SJSA1 (cell line): ENCODE data around the gene ZSCAN22. TPM values are rescaled to one million over a fixed set of nuclear protein-coding genes. Genes with fewer than 3 reads are reported as not detected.

Experiments
- DNase-seq, 2 experiments: peaks; one replicate each; pipeline ENCODE4 v3.0.0-alpha.2; 2015 to 2020; ENCODE audit warnings: low spot score in 2 of 2, low read depth in 1 of 2
- H3K27ac ChIP-seq: fragments of 250-450 bp; sonication (Bioruptor Pico); 2 replicates; pipeline ENCODE4 v1.5.1; 2020; ENCODE audit warnings: mild to moderate bottlenecking, moderate library complexity
- H3K27me3 ChIP-seq: fragments of 250-450 bp; sonication (Bioruptor Pico); replicated peaks from 2 replicates; pipeline ENCODE4 v1.5.1; 2020; ENCODE audit warnings: mild to moderate bottlenecking, moderate library complexity
- H3K36me3 ChIP-seq: fragments of 250-450 bp; sonication (Bioruptor Pico); 2 replicates; pipeline ENCODE4 v1.5.1; 2020; ENCODE audit warnings: mild to moderate bottlenecking
- H3K4me1 ChIP-seq: fragments of 250-450 bp; sonication (Bioruptor Pico); replicated peaks from 2 replicates; pipeline ENCODE4 v1.6.1; 2021; ENCODE audit warnings: mild to moderate bottlenecking
- H3K4me3 ChIP-seq: fragments of 250-450 bp; sonication (Bioruptor Pico); 2 replicates; pipeline ENCODE4 v1.5.1; 2020; ENCODE audit warnings: mild to moderate bottlenecking
- H3K9me3 ChIP-seq: fragments of 250-450 bp; sonication (Bioruptor Pico); replicated peaks from 2 replicates; pipeline ENCODE4 v1.5.1; 2020; ENCODE audit warnings: mild to moderate bottlenecking
- total RNA-seq: library from RNA; depleted of rRNA; stranded (reverse); fragments of >200 nt; shearing (Covaris generic); gene quantifications from 2 replicates; pipeline ENCODE4 v1.2.3, GENCODE V29; 2014; rRNA removed

Gene ZSCAN22
- 2.5 and 3.2 TPM in 2 replicates for total RNA-seq

DNA sequence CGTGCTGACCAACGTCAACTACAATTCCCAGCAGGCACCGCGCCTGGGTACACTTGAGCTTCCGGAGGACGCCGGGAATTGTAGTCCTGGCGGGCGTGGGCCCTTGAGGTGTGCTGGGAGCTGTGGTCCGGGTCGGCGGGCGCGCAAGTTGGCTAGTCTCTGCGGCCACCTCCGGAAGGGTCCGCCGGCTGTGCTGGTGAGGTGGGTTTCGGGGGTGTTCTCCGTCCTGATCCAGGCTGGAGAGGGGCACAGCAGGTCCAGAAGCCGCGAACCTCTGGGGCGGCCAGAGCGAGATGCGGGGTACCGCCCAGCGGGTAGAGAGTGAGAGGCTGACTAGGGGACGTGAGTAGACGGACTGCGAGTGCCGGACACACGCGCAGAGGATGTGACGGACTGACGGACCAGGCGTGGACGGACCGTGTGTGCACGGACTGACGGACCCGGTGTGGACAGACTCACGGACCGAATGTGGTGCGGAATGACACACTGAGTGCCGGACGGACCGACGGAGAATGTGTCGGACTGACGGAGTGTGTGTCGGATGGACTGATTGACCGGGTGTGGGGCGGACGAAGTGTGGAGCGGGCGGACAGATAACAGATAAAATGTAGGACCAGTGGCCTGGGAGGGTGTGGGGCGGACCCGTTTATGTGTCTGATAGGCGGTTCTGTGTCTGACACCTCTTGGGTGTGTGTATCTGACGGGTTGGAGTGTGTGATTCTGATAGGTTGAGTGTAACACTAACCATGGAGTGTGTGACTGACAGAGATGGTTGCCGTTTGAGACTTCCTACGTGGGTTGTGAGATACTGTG, at the start of gene ZSCAN22:
ZSCAN22 (plus strand) TSS at position 81 of the 813 bp plus-strand sequence. CDS start 7,809 bp downstream, outside the sequence.
- no peaks in the 10 kb centered on the region for H3K27me3 ChIP-seq
- H3K4me3 ChIP-seq = peak within 1 kb of the TSS; percentile 82
- peak within 1 kb of the TSS; percentile 65 for H3K27ac ChIP-seq
- peaks cover 11% of the 10 kb centered on the region for H3K4me1 ChIP-seq
- H3K9me3 ChIP-seq = no peaks in the 10 kb centered on the region
- H3K36me3 ChIP-seq = peaks cover 5% of the 10 kb centered on the region
- DNase-seq = peak; percentile 96 to 97

DNA sequence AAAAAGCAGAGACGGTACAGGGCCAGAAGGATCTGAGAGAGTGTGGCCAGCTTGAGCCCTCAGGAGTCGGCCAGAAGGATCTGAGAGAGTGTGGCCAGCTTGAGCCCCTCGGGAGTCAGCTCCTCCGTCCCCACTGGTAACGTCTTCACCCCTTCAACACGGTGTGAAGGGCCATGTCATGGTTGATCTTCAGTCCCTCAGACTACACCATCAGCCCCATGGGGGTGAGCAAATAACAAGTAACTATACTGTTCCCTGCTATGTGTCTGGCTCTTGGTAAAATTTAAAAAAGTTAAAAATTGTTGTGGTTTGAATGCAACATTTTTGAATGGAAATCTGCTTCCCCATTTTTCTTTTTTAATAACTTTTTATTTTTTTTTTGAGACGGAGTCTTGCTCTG, 49.6 kb upstream of the ZSCAN22 start:
- Histone ChIP-seq H3K4me3 (no peak overlapping the region), H3K9me3 (peaks cover 7% of the 10 kb centered on the region), H3K4me1 (peaks cover 10% of the 10 kb centered on the region; the same call in 1 of the 2 replicates), H3K36me3 (peaks cover 38% of the 10 kb centered on the region), H3K27me3 (no peaks in the 10 kb centered on the region), H3K27ac (no peak overlapping the region)
- no peak for DNase-seq

DNA sequence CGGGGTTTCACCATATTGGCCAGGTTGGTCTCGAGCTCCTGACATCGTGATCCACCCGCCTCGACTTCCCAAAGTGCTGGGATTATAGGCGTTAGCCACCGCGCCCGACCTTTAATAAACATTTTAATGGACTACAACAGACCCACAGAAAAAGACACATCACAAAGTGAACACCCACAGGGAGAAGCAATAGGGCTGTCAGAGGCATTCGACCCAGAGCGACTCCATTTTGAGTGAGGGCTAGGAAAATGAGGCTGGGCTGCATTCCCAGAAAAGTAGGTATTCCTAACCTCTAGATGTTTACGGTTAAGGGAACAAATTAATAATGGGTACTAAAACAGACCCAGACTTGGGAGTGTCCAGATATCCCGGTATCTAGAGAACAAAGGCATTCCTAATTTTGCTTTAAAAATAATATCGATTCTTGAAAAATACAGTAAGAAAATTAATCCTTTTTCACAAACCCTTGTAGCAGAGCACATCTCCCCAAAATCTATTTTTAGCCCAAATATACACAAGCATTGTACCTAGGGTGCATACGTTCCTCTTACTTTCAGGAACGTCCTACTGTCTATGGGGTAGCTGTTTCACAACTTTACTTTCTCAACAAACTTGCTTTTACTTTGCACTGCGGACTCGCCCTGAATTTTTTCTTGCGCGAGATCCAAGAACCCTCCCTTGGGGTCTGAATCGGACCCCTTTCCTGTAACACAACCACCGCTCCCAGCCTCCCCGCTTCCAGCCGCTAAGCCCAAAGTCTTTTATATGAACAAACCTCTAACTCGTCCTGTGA, 48.9 kb upstream of the ZSCAN22 start:
- peaks cover 7% of the 10 kb centered on the region for H3K9me3 ChIP-seq
- H3K27ac ChIP-seq = peak overlapping the region; percentile 32
- H3K36me3 ChIP-seq = peaks cover 37% of the 10 kb centered on the region
- H3K27me3 ChIP-seq = no peaks in the 10 kb centered on the region
- peaks cover 10% of the 10 kb centered on the region; the same call in 1 of the 2 replicates for H3K4me1 ChIP-seq
- peak overlapping the region; percentile 71 for H3K4me3 ChIP-seq
- DNase-seq = no peak

DNA sequence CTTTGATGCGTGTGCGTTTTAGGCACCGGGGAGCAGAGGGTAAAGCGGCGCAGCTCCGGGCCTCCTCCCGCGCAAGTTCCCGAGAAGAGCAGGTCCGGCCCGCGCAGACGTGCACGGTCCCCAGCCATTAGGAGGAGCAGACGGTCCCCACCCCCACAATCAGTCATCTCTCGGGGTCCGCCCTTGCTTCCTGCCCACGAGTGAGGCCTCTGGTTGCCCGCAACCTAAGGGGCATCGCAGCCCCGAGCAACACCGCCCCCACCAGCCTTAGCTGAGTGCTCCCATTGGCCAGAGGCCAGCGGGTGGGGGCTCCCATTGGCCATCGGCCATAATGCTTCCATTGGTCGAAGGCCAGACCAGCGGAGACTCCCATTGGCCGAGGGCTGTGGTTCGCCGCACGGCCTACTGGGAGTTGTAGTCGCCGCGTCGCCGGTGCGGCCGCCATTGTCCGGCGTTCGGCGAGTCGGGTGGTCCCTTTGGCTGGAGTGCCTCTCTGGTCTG, 48.2 kb upstream of the ZSCAN22 start, which contains the start of gene ZNF8:
ZNF8 (plus strand) TSS at position 415 of the 501 bp plus-strand sequence. CDS start 127 bp downstream, outside the sequence.
- peaks cover 37% of the 10 kb centered on the region for H3K36me3 ChIP-seq
- H3K9me3 ChIP-seq = peaks cover 7% of the 10 kb centered on the region
- H3K27ac ChIP-seq = peak within 1 kb of the TSS; percentile 54
- H3K4me1 ChIP-seq = peaks cover 10% of the 10 kb centered on the region; the same call in 1 of the 2 replicates
- H3K27me3 ChIP-seq = no peaks in the 10 kb centered on the region
- peak within 1 kb of the TSS; percentile 71 for H3K4me3 ChIP-seq
- peak; percentile 98 to 99 for DNase-seq

- DNase-seq = peak in 1 of 2 experiments; percentile 65
- peak overlapping the region; percentile 71 for H3K4me3 ChIP-seq
- peaks cover 5% of the 10 kb centered on the region for H3K9me3 ChIP-seq
- peaks cover 38% of the 10 kb centered on the region for H3K36me3 ChIP-seq
- H3K27me3 ChIP-seq = no peaks in the 10 kb centered on the region
- peaks cover 9% of the 10 kb centered on the region; the same call in 1 of the 2 replicates for H3K4me1 ChIP-seq
- H3K27ac ChIP-seq = peak overlapping the region; percentile 54
Observed at GRCh38 chr19:58279042-58279924, 47.5 kb upstream of the ZSCAN22 start.

DNA sequence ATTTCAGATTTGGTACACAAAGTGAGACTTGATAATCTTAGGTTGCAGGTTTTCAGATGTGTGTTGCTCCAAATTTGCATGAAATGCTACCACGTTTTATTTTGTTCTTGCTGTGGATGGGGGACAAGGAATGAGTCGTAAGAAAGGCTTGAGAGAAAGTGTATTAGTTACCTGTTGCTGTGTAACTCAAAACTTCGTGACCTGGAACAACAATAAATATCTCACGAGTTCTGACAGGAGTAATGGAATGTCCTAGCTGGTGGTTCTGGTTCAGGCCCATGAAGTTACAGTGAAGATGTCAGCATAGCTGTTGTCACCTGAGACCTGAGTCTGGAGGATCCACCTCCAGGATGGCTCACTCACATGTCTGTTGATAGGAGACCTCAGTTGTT, 46.9 kb upstream of the ZSCAN22 start:
- no peak for DNase-seq
- Histone ChIP-seq H3K4me3 (no peak overlapping the region), H3K4me1 (peaks cover 5% of the 10 kb centered on the region; the same call in 1 of the 2 replicates), H3K36me3 (peaks cover 36% of the 10 kb centered on the region), H3K27ac (no peak overlapping the region), H3K9me3 (peaks cover 3% of the 10 kb centered on the region), H3K27me3 (no peaks in the 10 kb centered on the region)

GRCh38 chr19:58284199-58284598, 42.6 kb upstream of the ZSCAN22 start:
- DNase-seq = no peak
- H3K27ac ChIP-seq = no peak overlapping the region
- H3K4me1 ChIP-seq = no peaks in the 10 kb centered on the region; the same call in 1 of the 2 replicates
- no peak overlapping the region for H3K4me3 ChIP-seq
- peaks cover 59% of the 10 kb centered on the region for H3K36me3 ChIP-seq
- peaks cover 8% of the 10 kb centered on the region for H3K9me3 ChIP-seq
- H3K27me3 ChIP-seq = no peaks in the 10 kb centered on the region

DNA sequence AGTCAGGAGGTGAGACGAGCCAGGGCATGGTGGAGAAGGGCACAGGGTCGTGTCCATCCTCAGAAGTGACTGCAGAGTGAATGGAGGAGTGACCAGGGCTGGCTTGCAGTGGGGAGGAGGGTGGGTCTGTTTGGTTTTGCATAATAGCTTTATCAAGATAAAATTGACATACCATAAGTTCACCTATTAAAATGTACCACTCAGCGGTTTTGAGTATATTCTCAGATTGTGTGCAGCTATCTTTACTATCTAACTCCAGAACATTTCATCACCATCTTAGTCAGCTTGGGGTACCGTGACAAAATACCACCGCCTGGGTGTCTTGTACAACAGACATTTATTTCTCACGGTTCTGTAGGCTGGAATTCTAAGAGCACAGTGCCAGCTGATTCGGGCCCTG, 34.9 kb upstream of the ZSCAN22 start:
- no peak overlapping the region for H3K4me3 ChIP-seq
- H3K4me1 ChIP-seq = no peaks in the 10 kb centered on the region
- H3K27me3 ChIP-seq = no peaks in the 10 kb centered on the region
- peaks cover 89% of the 10 kb centered on the region for H3K36me3 ChIP-seq
- peaks cover 34% of the 10 kb centered on the region for H3K9me3 ChIP-seq
- no peak for DNase-seq
- H3K27ac ChIP-seq = no peak overlapping the region

DNA sequence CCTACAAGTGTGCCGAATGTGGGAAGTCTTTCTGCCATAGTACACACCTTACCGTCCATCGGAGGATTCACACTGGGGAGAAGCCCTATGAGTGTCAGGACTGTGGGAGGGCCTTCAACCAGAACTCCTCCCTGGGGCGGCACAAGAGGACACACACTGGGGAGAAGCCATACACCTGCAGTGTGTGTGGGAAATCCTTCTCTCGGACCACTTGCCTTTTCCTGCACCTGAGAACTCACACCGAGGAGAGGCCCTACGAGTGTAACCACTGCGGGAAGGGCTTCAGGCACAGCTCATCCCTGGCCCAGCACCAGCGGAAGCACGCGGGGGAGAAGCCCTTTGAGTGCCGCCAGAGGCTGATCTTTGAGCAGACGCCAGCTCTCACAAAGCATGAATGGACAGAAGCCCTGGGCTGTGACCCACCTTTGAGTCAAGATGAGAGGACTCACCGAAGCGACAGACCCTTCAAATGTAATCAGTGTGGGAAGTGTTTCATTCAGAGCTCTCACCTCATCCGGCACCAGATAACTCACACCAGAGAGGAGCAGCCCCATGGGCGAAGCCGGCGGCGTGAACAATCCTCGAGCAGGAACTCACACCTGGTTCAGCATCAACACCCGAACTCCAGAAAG, 31.9 kb upstream of the ZSCAN22 start:
- H3K9me3 ChIP-seq = peaks cover 34% of the 10 kb centered on the region
- H3K4me3 ChIP-seq = no peak overlapping the region
- DNase-seq = no peak
- no peak overlapping the region for H3K27ac ChIP-seq
- no peaks in the 10 kb centered on the region for H3K4me1 ChIP-seq
- peaks cover 86% of the 10 kb centered on the region for H3K36me3 ChIP-seq
- no peaks in the 10 kb centered on the region for H3K27me3 ChIP-seq

GRCh38 chr19:58296104-58296503, 30.7 kb upstream of the ZSCAN22 start:
- Histone ChIP-seq H3K4me3 (no peak overlapping the region), H3K36me3 (peaks cover 89% of the 10 kb centered on the region), H3K27ac (no peak overlapping the region), H3K9me3 (peaks cover 34% of the 10 kb centered on the region), H3K4me1 (no peaks in the 10 kb centered on the region), H3K27me3 (no peaks in the 10 kb centered on the region)
- DNase-seq = no peak

DNA sequence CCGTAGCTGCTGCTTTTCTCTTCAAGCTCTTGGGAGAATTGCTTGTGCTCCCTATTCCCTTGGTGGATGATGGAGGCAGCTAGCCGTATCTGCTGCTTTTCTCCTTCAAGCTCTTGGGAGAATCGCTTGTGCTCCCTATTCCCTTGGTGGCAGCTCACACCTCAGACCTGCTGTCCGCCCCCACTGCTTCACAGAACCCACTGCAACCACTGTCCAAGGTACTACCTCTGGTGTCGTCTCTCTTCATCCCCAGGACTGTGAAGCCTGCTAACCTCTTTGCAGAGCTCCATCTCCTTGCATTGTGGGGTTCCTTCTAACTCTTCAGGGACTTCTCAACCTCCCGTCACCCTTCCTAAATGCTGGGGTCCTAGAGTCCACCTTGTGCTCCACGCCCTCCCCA, 26.2 kb upstream of the ZSCAN22 start:
- H3K9me3 ChIP-seq = peaks cover 12% of the 10 kb centered on the region
- H3K27me3 ChIP-seq = no peaks in the 10 kb centered on the region
- H3K36me3 ChIP-seq = peaks cover 71% of the 10 kb centered on the region
- peaks cover 6% of the 10 kb centered on the region; the same call in 1 of the 2 replicates for H3K4me1 ChIP-seq
- no peak overlapping the region for H3K4me3 ChIP-seq
- no peak overlapping the region for H3K27ac ChIP-seq
- DNase-seq = no peak

- H3K4me1 ChIP-seq = peaks cover 6% of the 10 kb centered on the region; the same call in 1 of the 2 replicates
- no peak overlapping the region for H3K27ac ChIP-seq
- no peak for DNase-seq
- H3K4me3 ChIP-seq = no peak overlapping the region
- H3K27me3 ChIP-seq = no peaks in the 10 kb centered on the region
- H3K9me3 ChIP-seq = peaks cover 24% of the 10 kb centered on the region
- peaks cover 75% of the 10 kb centered on the region for H3K36me3 ChIP-seq
Observed at GRCh38 chr19:58304255-58304654, 22.5 kb upstream of the ZSCAN22 start.
